Duodenal mucosa (tissue), 2 donors: Measurements from ENCODE around the gene DUSP6.

Source experiments
- H3K27ac ChIP-seq: one replicate; pipeline ENCODE4 v1.7.0; 2013; ENCODE audit warnings: low read depth, low read length
- H3K27me3 ChIP-seq, 2 donors: one replicate each; pipeline ENCODE4 v1.7.0; 2013; ENCODE audit warnings: low read length in 2 of 2, control low read depth in 1 of 2; ENCODE audit not compliant: insufficient read depth in 2 of 2, control insufficient read depth in 1 of 2
- H3K36me3 ChIP-seq, 2 donors: one replicate each; pipeline ENCODE4 v1.7.0; 2013; ENCODE audit warnings: low read length in 2 of 2, control low read depth in 1 of 2; ENCODE audit not compliant: insufficient read depth in 2 of 2, control insufficient read depth in 1 of 2
- H3K4me1 ChIP-seq, 2 donors: one replicate each; pipeline ENCODE4 v1.7.0; 2013; ENCODE audit warnings: low read length in 2 of 2, control low read depth in 1 of 2; ENCODE audit not compliant: insufficient read depth in 2 of 2, control insufficient read depth in 1 of 2
- H3K4me3 ChIP-seq, 2 donors: one replicate each; pipeline ENCODE4 v1.7.0; 2013; ENCODE audit warnings: low read length in 2 of 2, low read depth in 1 of 2
- H3K9ac ChIP-seq, 2 donors: one replicate each; pipeline ENCODE4 v1.7.0; 2013; ENCODE audit warnings: low read length in 2 of 2, low read depth in 1 of 2
- H3K9me3 ChIP-seq, 2 donors: one replicate each; pipeline ENCODE4 v1.7.0; 2013; ENCODE audit warnings: low read length in 2 of 2, control low read depth in 1 of 2; ENCODE audit not compliant: control insufficient read depth in 1 of 2

The DUSP6 gene

GRCh38 chr12:89352492-89353187 is at the start of gene DUSP6:
Gene DUSP6, minus strand, starts transcription at chr12:89352501. Its CDS starts 462 bp downstream, at chr12:89352039.
- Histone ChIP-seq H3K9ac (peak within 1 kb of the TSS; percentile 80 to 85), H3K27ac (peak within 1 kb of the TSS; percentile 98), H3K4me3 (peak within 1 kb of the TSS; percentile 94 to 96), H3K36me3 (peaks cover 8 to 10% of the 10 kb centered on the region in 2 donors), H3K27me3 (no peaks in the 10 kb centered on the region), H3K9me3 (no peaks in the 10 kb centered on the region), H3K4me1 (peaks cover 34 to 44% of the 10 kb centered on the region in 2 donors)

- no peak overlapping the region for H3K27ac ChIP-seq
- H3K4me3 ChIP-seq, result no peak overlapping the region
- no peak overlapping the region for H3K9ac ChIP-seq
- no peaks in the 10 kb centered on the region for H3K9me3 ChIP-seq
- peaks cover 0 to 10% of the 10 kb centered on the region in 2 donors for H3K4me1 ChIP-seq
- H3K27me3 ChIP-seq, result no peaks in the 10 kb centered on the region
- no peaks in the 10 kb centered on the region for H3K36me3 ChIP-seq
These were observed 49.2 kb upstream of the DUSP6 start for GRCh38 chr12:89401433-89402058.

GRCh38 chr12:89400415-89400814 is 48.1 kb upstream of the DUSP6 start:
- peaks cover 0 to 10% of the 10 kb centered on the region in 2 donors for H3K4me1 ChIP-seq
- H3K9me3 ChIP-seq, result no peaks in the 10 kb centered on the region
- no peak overlapping the region for H3K9ac ChIP-seq

GRCh38 chr12:89395712-89396111 is 43.4 kb upstream of the DUSP6 start:
- H3K9ac ChIP-seq, result no peak overlapping the region
- H3K4me3 ChIP-seq, result no peak overlapping the region
- H3K4me1 ChIP-seq, result peaks cover 7 to 12% of the 10 kb centered on the region in 2 donors
- no peaks in the 10 kb centered on the region for H3K9me3 ChIP-seq
- H3K36me3 ChIP-seq, result no peaks in the 10 kb centered on the region
- H3K27ac ChIP-seq, result no peak overlapping the region
- H3K27me3 ChIP-seq, result no peaks in the 10 kb centered on the region

More at GRCh38 chr12:89400415-89400814, 48.1 kb upstream of the DUSP6 start:
- H3K27me3 ChIP-seq, result no peaks in the 10 kb centered on the region
- no peak overlapping the region for H3K4me3 ChIP-seq
- no peaks in the 10 kb centered on the region for H3K36me3 ChIP-seq
- H3K27ac ChIP-seq, result no peak overlapping the region

- H3K27me3 ChIP-seq, result no peaks in the 10 kb centered on the region
- H3K4me1 ChIP-seq, result peaks cover 20 to 26% of the 10 kb centered on the region in 2 donors
- H3K9me3 ChIP-seq, result no peaks in the 10 kb centered on the region
- H3K9ac ChIP-seq, result no peak overlapping the region
- no peak overlapping the region for H3K4me3 ChIP-seq
- no peaks in the 10 kb centered on the region for H3K36me3 ChIP-seq
- no peak overlapping the region for H3K27ac ChIP-seq
These were observed 41.3 kb upstream of the DUSP6 start for GRCh38 chr12:89393551-89394121.

- no peaks in the 10 kb centered on the region for H3K27me3 ChIP-seq
- no peak overlapping the region for H3K9ac ChIP-seq
- no peaks in the 10 kb centered on the region for H3K36me3 ChIP-seq
- H3K4me1 ChIP-seq, result peaks cover 20 to 22% of the 10 kb centered on the region in 2 donors
- H3K4me3 ChIP-seq, result no peak overlapping the region
- H3K9me3 ChIP-seq, result no peaks in the 10 kb centered on the region
- H3K27ac ChIP-seq, result no peak overlapping the region
These were observed 40.1 kb upstream of the DUSP6 start for GRCh38 chr12:89392391-89392790.

- Histone ChIP-seq H3K9me3 (no peaks in the 10 kb centered on the region), H3K27me3 (no peaks in the 10 kb centered on the region), H3K4me1 (peaks cover 20 to 22% of the 10 kb centered on the region in 2 donors), H3K27ac (no peak overlapping the region), H3K36me3 (no peaks in the 10 kb centered on the region), H3K4me3 (no peak overlapping the region), H3K9ac (no peak overlapping the region)
These were observed 39.5 kb upstream of the DUSP6 start for GRCh38 chr12:89391726-89392336.

- Histone ChIP-seq H3K27me3 (no peaks in the 10 kb centered on the region), H3K4me3 (peak overlapping the region in 1 of 2 donors; percentile 10), H3K9ac (no peak overlapping the region), H3K4me1 (peaks cover 22 to 24% of the 10 kb centered on the region in 2 donors), H3K36me3 (no peaks in the 10 kb centered on the region), H3K27ac (no peak overlapping the region), H3K9me3 (no peaks in the 10 kb centered on the region)
These were observed 38.7 kb upstream of the DUSP6 start for GRCh38 chr12:89390802-89391673.

GRCh38 chr12:89389755-89390661 is 37.7 kb upstream of the DUSP6 start:
- H3K9me3 ChIP-seq, result no peaks in the 10 kb centered on the region
- H3K36me3 ChIP-seq, result no peaks in the 10 kb centered on the region
- peak overlapping the region in 1 of 2 donors; percentile 32 for H3K9ac ChIP-seq
- no peak overlapping the region for H3K27ac ChIP-seq
- peaks cover 32 to 34% of the 10 kb centered on the region in 2 donors for H3K4me1 ChIP-seq
- H3K27me3 ChIP-seq, result no peaks in the 10 kb centered on the region
- no peak overlapping the region for H3K4me3 ChIP-seq
